B cell (primary cell): ENCODE results near the gene NACC1. TPM values are rescaled to one million over a fixed set of nuclear protein-coding genes. Genes with fewer than 3 reads are reported as not detected.

Experiments
- ATAC-seq: fragments of 200-7000 bp; cut with Tn5 transposase; one replicate; pipeline ENCODE4 v1.10.0; 2021; ENCODE audit warnings: low read depth, mild to moderate bottlenecking, moderate number of reproducible peaks, moderate library complexity
- CTCF ChIA-PET: fragments of 350-600 bp; sonication (Branson Sonifier 250); formaldehyde crosslinking; loops from one replicate; lab custom pipeline; 2021; ENCODE audit warnings: antibody characterized with exemption, inconsistent platforms; lab: Charles Lee
- POLR2A ChIA-PET: fragments of 350-600 bp; sonication (Branson Sonifier 250); formaldehyde crosslinking; loops from one replicate; lab custom pipeline; 2021; ENCODE audit warnings: antibody characterized with exemption; lab: Charles Lee
- DNase-seq: peaks from one replicate; pipeline ENCODE4 v3.0.0; 2013
- H2AFZ ChIP-seq: 2 replicates; pipeline ENCODE4 v1.6.1; 2012; ENCODE audit warnings: mild to moderate bottlenecking, low read depth, low read length; ENCODE audit not compliant: insufficient read depth, poor library complexity, severe bottlenecking
- H3K27ac ChIP-seq, 2 donors: 1 replicate in 1 of 2; 2 replicates in 1 of 2; pipeline ENCODE4 v1.5.1; 2012 to 2013; ENCODE audit warnings: low read length in 2 of 2, mild to moderate bottlenecking in 2 of 2, moderate library complexity in 1 of 2
- H3K27me3 ChIP-seq, 4 experiments: fragments of 200-600 bp in 1 of 4; sonication (generic) in 1 of 4; replicated peaks in 1 of 4; 1 replicate in 2 of 4; 2 replicates in 2 of 4; pipeline versions ENCODE4 v1.6.1 to v1.7.0; 2013 to 2016; ENCODE audit warnings: low read length in 3 of 4, mild to moderate bottlenecking in 2 of 4, mixed read lengths in 1 of 4, moderate library complexity in 1 of 4; ENCODE audit not compliant: insufficient read depth in 4 of 4, control insufficient read depth in 3 of 4; ENCODE audit errors: control extremely low read depth in 1 of 4
- H3K36me3 ChIP-seq, 2 experiments: replicated peaks in 1 of 2; 1 replicate in 1 of 2; 2 replicates in 1 of 2; pipeline versions ENCODE4 v1.6.1 to v1.7.1; 2013; ENCODE audit warnings: low read length in 1 of 2; ENCODE audit not compliant: insufficient read depth in 2 of 2, control insufficient read depth in 1 of 2; ENCODE audit errors: control extremely low read depth in 1 of 2, extremely low read depth in 1 of 2
- H3K4me1 ChIP-seq, 2 donors: fragments of 200-600 bp in 1 of 2; sonication (generic) in 1 of 2; 1 replicate in 1 of 2; 2 replicates in 1 of 2; pipeline versions ENCODE4 v1.5.1 to v1.6.1; 2013 to 2017; ENCODE audit warnings: low read length in 2 of 2; ENCODE audit not compliant: control insufficient read depth in 2 of 2, insufficient read depth in 2 of 2
- H3K4me2 ChIP-seq: replicated peaks from 2 replicates; pipeline ENCODE3; 2012; ENCODE audit warnings: mild to moderate bottlenecking, low read depth, low read length; ENCODE audit not compliant: poor library complexity, severe bottlenecking
- H3K4me3 ChIP-seq, 5 experiments: fragments of 200-600 bp in 1 of 5; sonication (generic) in 1 of 5; 1 replicate in 3 of 5; 2 replicates in 2 of 5; pipeline versions ENCODE4 v1.5.1 to v1.7.0; 2011 to 2016; ENCODE audit warnings: low read length in 4 of 5, mild to moderate bottlenecking in 4 of 5, low read depth in 2 of 5, control low read depth in 1 of 5, moderate library complexity in 1 of 5; ENCODE audit not compliant: insufficient read depth in 1 of 5; ENCODE audit errors: control extremely low read depth in 1 of 5, extremely low read depth in 1 of 5
- H3K79me2 ChIP-seq: fragments of 200-600 bp; sonication (generic); one replicate; pipeline ENCODE4 v1.6.0; 2016; ENCODE audit warnings: low read length; ENCODE audit not compliant: control insufficient read depth, insufficient read depth
- H3K9ac ChIP-seq: fragments of 200-600 bp; sonication (generic); 2 replicates; pipeline ENCODE4 v1.6.1; 2017; ENCODE audit warnings: mild to moderate bottlenecking, low read length, moderate library complexity
- H3K9me3 ChIP-seq, 3 donors: one replicate each; pipeline versions ENCODE4 v1.6.1 to v1.7.1; 2013; ENCODE audit warnings: low read length in 2 of 3; ENCODE audit not compliant: control insufficient read depth in 2 of 3, insufficient read depth in 1 of 3; ENCODE audit errors: control extremely low read depth in 1 of 3
- H4K20me1 ChIP-seq: 2 replicates; pipeline ENCODE4 v1.6.0; 2012; ENCODE audit warnings: mild to moderate bottlenecking, low read length; ENCODE audit not compliant: insufficient read depth, control insufficient read depth, poor library complexity, severe bottlenecking
- H3K27ac Mint-ChIP-seq: one replicate; pipeline ENCODE4 v1.8.0; 2021; ENCODE audit warnings: mixed read lengths
- H3K27me3 Mint-ChIP-seq: one replicate; pipeline ENCODE4 v1.8.0; 2021; ENCODE audit warnings: mixed read lengths
- H3K4me1 Mint-ChIP-seq: one replicate; pipeline ENCODE4 v1.8.0; 2021; ENCODE audit warnings: mixed read lengths
- H3K4me3 Mint-ChIP-seq: one replicate; pipeline ENCODE4 v1.8.0; 2021; ENCODE audit warnings: mixed read lengths
- H3K9me3 Mint-ChIP-seq: one replicate; pipeline ENCODE4 v1.8.0; 2022; ENCODE audit warnings: mixed read lengths; ENCODE audit not compliant: insufficient read depth
- EZH2 ChIP-seq: IDR thresholded peaks from 2 replicates; pipeline ENCODE4 v1.6.1; 2012; ENCODE audit warnings: borderline replicate concordance, low read depth, mild to moderate bottlenecking, moderate library complexity, low read length; ENCODE audit not compliant: insufficient read depth, poor library complexity, severe bottlenecking
- WGBS: methylation state at CpG from one replicate; pipeline ENCODE4 v1.1.5; 2013; ENCODE audit warnings: missing lambda C conversion rate; ENCODE audit not compliant: insufficient coverage; 5-methylcytosine and 5-hydroxymethylcytosine counted together
- intact Hi-C: fragments of 100-400 bp; cut with micrococcal nuclease; formaldehyde crosslinking; loops from one replicate; pipeline ENCODE4 v1.10.0; 2022
- polyA plus RNA-seq: library from polyadenylated mRNA; depleted of rRNA; stranded (reverse); fragments of >200 nt; gene quantifications from 2 replicates; pipeline ENCODE4 v1.2.3, GENCODE V29; 2012
- total RNA-seq, 2 donors: library from RNA; stranded (reverse); fragments of 120-200 nt in 1 of 2; gene quantifications; 1 replicate in 1 of 2; 2 replicates in 1 of 2; pipeline versions ENCODE4 v1.2.3 to v1.2.4, GENCODE V29; 2013 to 2022
- TF ChIP-seq, protein P1 (sequence below): fragments of 200-600 bp; IDR thresholded peaks from one replicate; pipeline ENCODE4 v1.8.0; 2022; ENCODE audit warnings: antibody characterized with exemption, mild to moderate bottlenecking

Gene NACC1
- total and polyA plus RNA-seq, 2 donors (not counting 1 experiment from before 2014, with no cell fraction given), result 25.9 to 27.5 TPM

DNA sequence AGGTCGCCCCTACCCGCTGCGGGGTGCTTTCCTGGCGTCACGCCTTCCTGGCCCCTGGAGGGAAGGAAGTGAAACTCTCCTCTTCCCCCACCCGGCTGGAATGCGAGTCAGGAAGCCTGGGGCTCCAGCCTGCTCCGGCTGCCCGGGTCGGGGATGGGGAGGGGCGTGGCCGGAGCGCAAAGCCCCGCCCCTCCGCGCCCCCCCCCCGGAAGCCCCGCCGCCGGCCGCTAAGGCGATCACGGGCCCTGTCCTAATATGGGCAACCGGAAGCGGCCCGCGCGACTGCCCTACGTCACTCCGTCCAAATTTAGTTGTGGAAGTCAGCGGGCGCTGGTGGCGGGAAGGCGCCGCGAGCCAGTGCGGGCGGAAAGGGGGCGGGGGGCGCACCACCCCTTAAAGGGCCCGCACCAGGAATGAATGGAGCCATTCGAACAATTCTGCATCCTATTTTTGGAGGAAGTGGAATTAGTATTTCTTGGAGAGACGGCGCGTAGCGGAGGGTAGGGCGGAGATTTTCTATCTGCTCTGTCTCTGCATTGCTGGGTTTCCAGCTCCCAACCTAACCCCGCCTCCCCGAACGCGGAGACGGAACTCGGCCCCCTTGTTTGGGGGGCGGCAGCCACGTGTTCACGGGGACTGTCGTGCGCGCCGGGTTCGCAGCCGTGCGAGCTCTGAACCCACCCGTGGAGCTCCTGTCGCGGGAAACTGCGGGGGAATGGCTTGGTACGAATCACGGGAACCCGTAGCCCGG is 33.7 kb downstream of the NACC1 start:
- ATAC-seq, result peak; percentile 25
- peaks cover 17 to 45% of the 10 kb centered on the region in 2 donors for H3K4me1 ChIP-seq

More for the DNA sequence above, 33.7 kb downstream of the NACC1 start:
- peaks cover 60% of the 10 kb centered on the region for H3K79me2 ChIP-seq
- no peaks in the 10 kb centered on the region for H3K9me3 ChIP-seq
- no peaks in the 10 kb centered on the region for H3K27me3 ChIP-seq
- intact Hi-C loops, result loop anchor here (1.0 to 5.0 kb wide), 5 partner anchors 15 to 985 kb away; partner anchors contain the start of gene ASF1B
- ChIA-PET CTCF (interaction anchor here (1.0 to 2.1 kb wide), 15 partner anchors 10 to 174 kb away, joined by 3 to 34 read pairs (median 6); partner anchors contain the start of gene NACC1), POLR2A (interaction anchor here (0.5 to 2.5 kb wide), 19 partner anchors 9 to 1467 kb away, joined by 3 to 64 read pairs (median 7); partner anchors contain the start of gene NACC1)
- H3K27ac Mint-ChIP-seq, result peak overlapping the region; percentile 100
- H3K27ac ChIP-seq, result peak overlapping the region; percentile 94 to 96
- no peaks in the 10 kb centered on the region for H3K27me3 Mint-ChIP-seq
- peaks cover 0 to 9% of the 10 kb centered on the region in 2 experiments for H3K36me3 ChIP-seq
- 0% methylated on average over 66 of the region's 71 CpGs for WGBS
- peaks cover 26% of the 10 kb centered on the region for H4K20me1 ChIP-seq
- peak; percentile 97 for DNase-seq
- peak overlapping the region; percentile 82 to 100 (median 98) for H3K4me3 ChIP-seq
- peak overlapping the region; percentile 92 for H3K4me3 Mint-ChIP-seq
- peaks cover 43% of the 10 kb centered on the region for H3K4me1 Mint-ChIP-seq
- peak overlapping the region; percentile 95 for H3K4me2 ChIP-seq
- H2AFZ ChIP-seq, result peak overlapping the region; percentile 61
- peak overlapping the region; percentile 97 for H3K9ac ChIP-seq
- TF ChIP-seq, protein P1, sequence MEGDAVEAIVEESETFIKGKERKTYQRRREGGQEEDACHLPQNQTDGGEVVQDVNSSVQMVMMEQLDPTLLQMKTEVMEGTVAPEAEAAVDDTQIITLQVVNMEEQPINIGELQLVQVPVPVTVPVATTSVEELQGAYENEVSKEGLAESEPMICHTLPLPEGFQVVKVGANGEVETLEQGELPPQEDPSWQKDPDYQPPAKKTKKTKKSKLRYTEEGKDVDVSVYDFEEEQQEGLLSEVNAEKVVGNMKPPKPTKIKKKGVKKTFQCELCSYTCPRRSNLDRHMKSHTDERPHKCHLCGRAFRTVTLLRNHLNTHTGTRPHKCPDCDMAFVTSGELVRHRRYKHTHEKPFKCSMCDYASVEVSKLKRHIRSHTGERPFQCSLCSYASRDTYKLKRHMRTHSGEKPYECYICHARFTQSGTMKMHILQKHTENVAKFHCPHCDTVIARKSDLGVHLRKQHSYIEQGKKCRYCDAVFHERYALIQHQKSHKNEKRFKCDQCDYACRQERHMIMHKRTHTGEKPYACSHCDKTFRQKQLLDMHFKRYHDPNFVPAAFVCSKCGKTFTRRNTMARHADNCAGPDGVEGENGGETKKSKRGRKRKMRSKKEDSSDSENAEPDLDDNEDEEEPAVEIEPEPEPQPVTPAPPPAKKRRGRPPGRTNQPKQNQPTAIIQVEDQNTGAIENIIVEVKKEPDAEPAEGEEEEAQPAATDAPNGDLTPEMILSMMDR, result no peak
- no peak for TF ChIP-seq EZH2
- no peaks in the 10 kb centered on the region for H3K9me3 Mint-ChIP-seq
